BLaER1 treated with 17β-estradiol and CSF1 and Interleukin-3, amounts not matched to agents 10 nM and 100 nM (cell line): Measurements from ENCODE around the gene MEGF6.

Experiments used
- H3K27ac ChIP-seq, 11 experiments: shearing (Covaris generic); formaldehyde crosslinking; 2 replicates each; pipeline ENCODE4 v1.8.1; 2022
- H3K27me3 ChIP-seq, 11 experiments: shearing (Covaris generic); formaldehyde crosslinking; 2 replicates each; pipeline ENCODE4 v1.8.1; 2022
- H3K36me3 ChIP-seq, 11 experiments: shearing (Covaris generic); formaldehyde crosslinking; 2 replicates each; pipeline ENCODE4 v1.8.1; 2022
- H3K4me1 ChIP-seq, 10 experiments: shearing (Covaris generic); formaldehyde crosslinking; 2 replicates each; pipeline ENCODE4 v1.8.1; 2022
- H3K4me2 ChIP-seq, 11 experiments: shearing (Covaris generic); formaldehyde crosslinking; 2 replicates each; pipeline ENCODE4 v1.8.1; 2022
- H3K4me3 ChIP-seq, 10 experiments: shearing (Covaris generic); formaldehyde crosslinking; 2 replicates each; pipeline ENCODE4 v1.8.1; 2022
- H3K9ac ChIP-seq, 11 experiments: shearing (Covaris generic); formaldehyde crosslinking; 2 replicates each; pipeline ENCODE4 v1.8.1; 2022
- H3K9me3 ChIP-seq, 11 experiments: shearing (Covaris generic); formaldehyde crosslinking; replicated peaks in 1 of 11; 2 replicates each; pipeline ENCODE4 v1.8.1; 2022
- H4K20me1 ChIP-seq, 11 experiments: shearing (Covaris generic); formaldehyde crosslinking; 2 replicates each; pipeline ENCODE4 v1.8.1; 2022
- Cebpa-rat ChIP-seq, 11 experiments: shearing (Covaris generic); IDR thresholded peaks; 2 replicates each; pipeline ENCODE4 v1.8.1; 2022

Gene MEGF6

DNA sequence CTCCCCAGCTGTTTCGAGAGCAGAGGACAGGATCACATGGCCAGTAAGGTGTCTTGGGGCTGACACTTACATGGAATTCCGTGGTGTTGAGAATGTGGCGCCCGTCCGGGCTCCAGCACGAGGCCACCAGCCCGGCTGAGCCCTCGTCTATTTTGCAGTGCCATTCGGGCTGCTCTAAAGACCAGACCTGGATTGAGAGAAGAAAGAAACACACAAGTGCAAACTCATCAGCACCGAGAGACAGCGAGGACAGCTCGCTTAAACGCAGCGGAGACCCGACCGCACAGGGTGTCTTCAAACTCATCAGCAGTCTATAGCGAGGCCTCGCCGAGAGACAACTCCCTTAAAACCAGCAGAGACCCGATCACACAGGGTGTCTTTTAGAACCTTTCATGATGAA, 35.3 kb upstream of the MEGF6 start:
- Histone ChIP-seq H3K4me1 (peaks cover 23 to 38% (median 28%) of the 10 kb centered on the region in 10 experiments), H3K4me3 (no peak overlapping the region), H4K20me1 (peaks cover 0 to 12% (median 0%) of the 10 kb centered on the region in 11 experiments; a peak in 4 of 22 replicates), H3K27ac (no peak overlapping the region; a peak in 1 of 22 replicates), H3K9me3 (peaks cover 0 to 13% (median 10%) of the 10 kb centered on the region in 11 experiments; a peak in 12 of 22 replicates), H3K36me3 (peaks cover 37 to 61% (median 52%) of the 10 kb centered on the region in 11 experiments), H3K4me2 (peak overlapping the region in 1 of 11 experiments; percentile 19; a peak in 1 of 22 replicates), H3K27me3 (peaks cover 15 to 16% (median 16%) of the 10 kb centered on the region in 11 experiments), H3K9ac (peak overlapping the region in 4 of 11 experiments; percentile 1 to 15 (median 2); a peak in 1 of 22 replicates)
- no peak for TF ChIP-seq Cebpa-rat (IDR thresholded peaks at IDR 0.05)

GRCh38 chr1:3645666-3646355, 34.5 kb upstream of the MEGF6 start:
- H3K4me3 ChIP-seq, result no peak overlapping the region
- peaks cover 0 to 19% (median 0%) of the 10 kb centered on the region in 11 experiments; a peak in 7 of 22 replicates for H4K20me1 ChIP-seq
- peaks cover 7 to 8% (median 8%) of the 10 kb centered on the region in 11 experiments for H3K27me3 ChIP-seq
- no peak overlapping the region; a peak in 2 of 22 replicates for H3K4me2 ChIP-seq
- H3K36me3 ChIP-seq, result peaks cover 44 to 69% (median 60%) of the 10 kb centered on the region in 11 experiments
- TF ChIP-seq Cebpa-rat (IDR thresholded peaks at IDR 0.05), result no peak
- no peak overlapping the region for H3K9ac ChIP-seq
- peaks cover 0 to 5% (median 4%) of the 10 kb centered on the region in 11 experiments; a peak in 12 of 22 replicates for H3K9me3 ChIP-seq
- H3K27ac ChIP-seq, result no peak overlapping the region
- peaks cover 23 to 38% (median 28%) of the 10 kb centered on the region in 10 experiments for H3K4me1 ChIP-seq

DNA sequence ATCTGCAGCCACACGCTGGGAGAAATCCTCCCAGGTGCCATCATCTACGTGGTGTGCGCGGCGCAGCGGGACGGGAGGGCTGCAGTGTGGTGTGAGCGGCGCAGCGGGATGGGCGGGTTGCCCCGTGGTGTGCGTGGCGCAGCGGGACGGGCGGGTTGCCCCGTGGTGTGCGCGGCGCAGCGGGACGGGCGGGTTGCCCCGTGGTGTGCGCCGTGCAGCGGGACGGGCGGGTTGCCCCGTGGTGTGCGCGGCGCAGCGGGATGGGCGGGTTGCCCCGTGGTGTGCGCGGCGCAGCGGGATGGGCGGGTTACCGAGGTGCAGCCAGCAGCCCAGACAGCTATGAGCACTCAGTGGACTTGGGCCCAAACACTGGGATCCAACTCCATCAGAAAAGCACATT, 33.9 kb upstream of the MEGF6 start:
- H3K9ac ChIP-seq, result no peak overlapping the region

GRCh38 chr1:3644273-3644672, 33.0 kb upstream of the MEGF6 start:
- Histone ChIP-seq H3K9ac (no peak overlapping the region), H3K4me1 (peaks cover 19 to 43% (median 29%) of the 10 kb centered on the region in 10 experiments), H4K20me1 (peaks cover 0 to 31% (median 8%) of the 10 kb centered on the region in 11 experiments; a peak in 9 of 22 replicates), H3K4me2 (no peak overlapping the region), H3K9me3 (no peaks in the 10 kb centered on the region), H3K27ac (no peak overlapping the region), H3K27me3 (no peaks in the 10 kb centered on the region), H3K36me3 (peaks cover 48 to 84% (median 74%) of the 10 kb centered on the region in 11 experiments), H3K4me3 (no peak overlapping the region)
- TF ChIP-seq Cebpa-rat (IDR thresholded peaks at IDR 0.05), result no peak

More for the DNA sequence above, 33.9 kb upstream of the MEGF6 start:
- no peak overlapping the region for H3K4me3 ChIP-seq
- H3K27me3 ChIP-seq, result peaks cover 1 to 3% (median 2%) of the 10 kb centered on the region in 11 experiments; a peak in 21 of 22 replicates
- no peak for TF ChIP-seq Cebpa-rat (IDR thresholded peaks at IDR 0.05)
- no peak overlapping the region for H3K27ac ChIP-seq
- H3K36me3 ChIP-seq, result peaks cover 47 to 74% (median 65%) of the 10 kb centered on the region in 11 experiments
- H3K4me1 ChIP-seq, result peaks cover 21 to 36% (median 25%) of the 10 kb centered on the region in 10 experiments
- H3K9me3 ChIP-seq, result no peaks in the 10 kb centered on the region
- H3K4me2 ChIP-seq, result no peak overlapping the region
- peaks cover 0 to 24% (median 5%) of the 10 kb centered on the region in 11 experiments; a peak in 9 of 22 replicates for H4K20me1 ChIP-seq

DNA sequence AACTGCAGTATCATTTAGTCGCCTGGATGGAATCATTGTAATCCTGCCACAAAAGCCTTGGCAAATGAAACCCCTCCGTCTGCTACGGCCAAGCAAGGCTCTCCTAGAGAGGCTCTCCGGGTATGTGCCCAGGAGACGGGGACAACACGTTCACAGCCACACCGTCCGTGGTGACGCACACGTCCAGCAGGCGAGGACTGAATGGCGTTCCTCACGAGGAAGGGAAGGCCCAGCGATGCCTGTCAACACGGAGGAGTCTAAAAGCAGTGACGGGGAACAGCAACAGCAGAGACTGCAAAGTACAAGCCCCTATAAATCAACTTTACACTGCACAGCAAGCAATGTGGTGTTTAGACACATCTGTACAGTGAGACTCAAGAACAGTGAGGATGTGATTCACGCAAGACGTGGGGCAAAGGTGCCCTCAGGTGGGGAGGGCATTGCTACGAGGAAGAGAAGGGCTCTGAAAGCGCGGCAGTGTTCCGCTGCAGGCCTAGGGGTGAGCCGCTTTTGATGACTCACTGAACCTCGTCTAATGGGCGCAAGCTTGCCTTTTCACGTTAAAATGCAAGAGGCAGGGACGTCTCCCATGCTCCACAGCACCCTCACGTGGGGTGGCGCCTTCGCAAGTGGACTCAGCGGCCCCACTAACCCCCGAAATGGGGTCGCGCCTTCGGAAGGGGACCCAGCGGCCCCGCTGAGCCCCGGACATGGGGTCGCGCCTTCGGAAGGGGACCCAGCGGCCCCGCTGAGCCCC, 31.8 kb upstream of the MEGF6 start:
- Histone ChIP-seq H3K36me3 (peaks cover 56 to 89% (median 84%) of the 10 kb centered on the region in 11 experiments), H3K27ac (no peak overlapping the region), H3K4me1 (peaks cover 10 to 43% (median 29%) of the 10 kb centered on the region in 10 experiments), H4K20me1 (peaks cover 0 to 31% (median 8%) of the 10 kb centered on the region in 11 experiments; a peak in 9 of 22 replicates), H3K27me3 (no peaks in the 10 kb centered on the region), H3K4me3 (no peak overlapping the region), H3K9ac (no peak overlapping the region), H3K4me2 (no peak overlapping the region), H3K9me3 (no peaks in the 10 kb centered on the region)
- TF ChIP-seq Cebpa-rat (IDR thresholded peaks at IDR 0.05), result no peak

DNA sequence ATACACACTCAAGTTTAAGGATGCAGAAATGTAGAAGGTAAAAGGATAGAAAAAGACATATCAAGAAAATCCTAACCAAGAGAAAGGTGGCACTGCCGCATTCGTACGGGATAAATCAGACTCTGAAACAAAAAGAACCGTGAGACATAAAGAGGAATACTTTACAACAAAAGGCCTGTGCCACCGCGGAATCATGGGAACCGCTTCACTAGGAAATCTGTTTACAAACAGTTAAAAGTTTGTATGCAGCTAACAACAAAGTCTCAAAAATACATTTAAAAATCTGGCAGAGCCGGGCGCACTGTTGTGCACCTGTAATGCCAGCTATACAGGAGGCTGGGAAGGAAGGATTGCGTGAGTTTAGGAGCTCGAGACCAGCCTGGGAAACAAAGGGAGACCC, 30.5 kb upstream of the MEGF6 start:
- TF ChIP-seq Cebpa-rat (IDR thresholded peaks at IDR 0.05), result no peak
- Histone ChIP-seq H3K36me3 (peaks cover 58 to 93% (median 86%) of the 10 kb centered on the region in 11 experiments), H3K4me1 (peaks cover 0 to 41% (median 32%) of the 10 kb centered on the region in 10 experiments; a peak in 16 of 20 replicates), H3K9me3 (no peaks in the 10 kb centered on the region), H3K27ac (no peak overlapping the region), H3K9ac (no peak overlapping the region), H3K27me3 (no peaks in the 10 kb centered on the region), H3K4me3 (no peak overlapping the region), H3K4me2 (no peak overlapping the region), H4K20me1 (peaks cover 0 to 31% (median 8%) of the 10 kb centered on the region in 11 experiments; a peak in 9 of 22 replicates)

DNA sequence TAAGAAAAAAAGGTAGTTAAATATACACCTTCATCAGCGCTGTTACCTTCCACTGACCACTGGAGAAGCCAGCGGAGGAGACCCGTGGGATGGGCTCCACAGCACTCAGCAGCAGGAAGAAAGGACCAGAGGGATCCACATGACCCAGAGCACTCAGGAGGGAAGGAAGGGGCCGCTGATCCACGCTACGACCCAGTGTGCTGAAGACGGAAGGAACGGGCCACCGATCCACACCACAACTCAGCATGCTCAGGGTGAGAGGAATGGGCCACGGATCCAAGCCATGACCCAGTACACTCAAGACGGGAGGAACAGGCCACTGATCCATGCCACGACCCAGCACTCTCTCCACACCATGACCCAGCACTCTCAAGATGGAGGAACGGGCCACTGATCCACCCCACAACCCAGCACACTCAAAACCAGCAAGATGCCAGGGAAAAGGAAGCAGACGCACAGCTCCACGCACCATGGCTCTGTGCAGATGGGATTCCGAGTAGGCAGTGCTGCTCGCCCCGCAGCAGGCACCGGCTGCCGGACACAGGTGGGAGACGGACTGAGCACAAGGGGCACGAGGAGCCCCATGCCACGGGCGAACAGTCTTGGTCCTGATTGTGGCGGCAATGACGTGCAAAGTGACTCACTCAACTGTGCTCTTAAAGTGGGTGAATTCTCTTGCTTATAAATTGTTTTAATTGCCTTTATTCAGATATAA, 29.9 kb upstream of the MEGF6 start:
- H3K4me2 ChIP-seq, result no peak overlapping the region
- H3K4me3 ChIP-seq, result no peak overlapping the region
- peaks cover 58 to 93% (median 86%) of the 10 kb centered on the region in 11 experiments for H3K36me3 ChIP-seq
- no peaks in the 10 kb centered on the region for H3K9me3 ChIP-seq
- H3K9ac ChIP-seq, result no peak overlapping the region
- H3K27ac ChIP-seq, result no peak overlapping the region
- H3K27me3 ChIP-seq, result no peaks in the 10 kb centered on the region
- peaks cover 0 to 35% (median 28%) of the 10 kb centered on the region in 10 experiments; a peak in 16 of 20 replicates for H3K4me1 ChIP-seq
- TF ChIP-seq Cebpa-rat (IDR thresholded peaks at IDR 0.05), result no peak
- peaks cover 0 to 31% (median 8%) of the 10 kb centered on the region in 11 experiments; a peak in 9 of 22 replicates for H4K20me1 ChIP-seq

GRCh38 chr1:3640121-3640837, 29.0 kb upstream of the MEGF6 start:
- Histone ChIP-seq H3K4me2 (0 out of 22 replicates have a peak overlapping the region, but pooled peaks of 1 of the 11 experiments have one; percentile 71), H4K20me1 (peaks cover 0 to 31% (median 8%) of the 10 kb centered on the region in 11 experiments; a peak in 9 of 22 replicates), H3K4me3 (no peak overlapping the region), H3K9ac (no peak overlapping the region), H3K9me3 (no peaks in the 10 kb centered on the region), H3K27me3 (no peaks in the 10 kb centered on the region), H3K27ac (no peak overlapping the region), H3K36me3 (peaks cover 58 to 93% (median 86%) of the 10 kb centered on the region in 11 experiments), H3K4me1 (peaks cover 0 to 31% (median 27%) of the 10 kb centered on the region in 10 experiments; a peak in 16 of 20 replicates)
- no peak for TF ChIP-seq Cebpa-rat (IDR thresholded peaks at IDR 0.05)
